Trophoblast cell (in vitro differentiated cells and primary cell): Measurements from ENCODE around the gene MYCN.
A peak's percentile ranks its signal among the peaks of the same experiment; 100 is the strongest.

ENCODE experiments used
- DNase-seq, 2 donors: peaks; one replicate each; pipeline ENCODE4 v3.0.0-alpha.2; 2016
- H2AFZ ChIP-seq: 2 replicates; pipeline ENCODE4 v1.6.1; 2013; ENCODE audit warnings: low read length, moderate library complexity, mild to moderate bottlenecking; ENCODE audit not compliant: insufficient read depth, poor library complexity
- H2AK5ac ChIP-seq: 2 replicates; pipeline ENCODE4 v1.6.1; 2013; ENCODE audit warnings: mild to moderate bottlenecking, low read length
- H2BK120ac ChIP-seq: 2 replicates; pipeline ENCODE4 v1.6.1; 2013; ENCODE audit warnings: low read length, mild to moderate bottlenecking, moderate library complexity; ENCODE audit not compliant: insufficient read depth, poor library complexity
- H2BK12ac ChIP-seq: 2 replicates; pipeline ENCODE4 v1.6.1; 2013; ENCODE audit warnings: mild to moderate bottlenecking, low read length, moderate library complexity
- H2BK5ac ChIP-seq: 2 replicates; pipeline ENCODE4 v1.6.1; 2013; ENCODE audit warnings: low read length, low read depth, moderate library complexity, mild to moderate bottlenecking; ENCODE audit not compliant: poor library complexity
- H3K14ac ChIP-seq: 2 replicates; pipeline ENCODE4 v1.6.1; 2013; ENCODE audit warnings: mild to moderate bottlenecking, low read length
- H3K18ac ChIP-seq: 2 replicates; pipeline ENCODE4 v1.6.1; 2013; ENCODE audit warnings: mild to moderate bottlenecking, low read length
- H3K23ac ChIP-seq: 2 replicates; pipeline ENCODE4 v1.6.1; 2013; ENCODE audit warnings: low read length
- H3K27ac ChIP-seq: 2 replicates; pipeline ENCODE4 v1.5.1; 2013; ENCODE audit warnings: low read depth, mild to moderate bottlenecking, inconsistent platforms, low read length, moderate library complexity
- H3K27me3 ChIP-seq: 2 replicates; pipeline ENCODE4 v1.6.1; 2013; ENCODE audit warnings: inconsistent platforms, mild to moderate bottlenecking, low read length, moderate library complexity; ENCODE audit not compliant: insufficient read depth
- H3K36me3 ChIP-seq, 2 experiments: 1 replicate in 1 of 2; 2 replicates in 1 of 2; pipeline ENCODE4 v1.6.1; 2013; ENCODE audit warnings: low read length in 2 of 2, mild to moderate bottlenecking in 2 of 2, moderate library complexity in 1 of 2; ENCODE audit not compliant: insufficient read depth in 2 of 2, control insufficient read depth in 1 of 2
- H3K4ac ChIP-seq: 2 replicates; pipeline ENCODE4 v1.6.1; 2013; ENCODE audit warnings: low read depth, mild to moderate bottlenecking, low read length, moderate library complexity
- H3K4me1 ChIP-seq, 2 experiments: 1 replicate in 1 of 2; 2 replicates in 1 of 2; pipeline ENCODE4 v1.6.1; 2013; ENCODE audit warnings: low read length in 2 of 2, mild to moderate bottlenecking in 2 of 2, moderate library complexity in 1 of 2; ENCODE audit not compliant: insufficient read depth in 2 of 2, control insufficient read depth in 1 of 2
- H3K4me2 ChIP-seq: 2 replicates; pipeline ENCODE4 v1.6.1; 2013; ENCODE audit warnings: inconsistent platforms, mild to moderate bottlenecking, low read length, moderate library complexity
- H3K4me3 ChIP-seq: 2 replicates; pipeline ENCODE4 v1.5.1; 2013; ENCODE audit warnings: mild to moderate bottlenecking, low read depth, low read length, inconsistent platforms
- H3K79me1 ChIP-seq: one replicate; pipeline ENCODE4 v1.6.1; 2013; ENCODE audit warnings: low read length
- H3K79me2 ChIP-seq: 2 replicates; pipeline ENCODE4 v1.6.1; 2013; ENCODE audit warnings: low read length, mild to moderate bottlenecking; ENCODE audit not compliant: control insufficient read depth, insufficient read depth, poor library complexity
- H3K9ac ChIP-seq: 2 replicates; pipeline ENCODE4 v1.6.1; 2013; ENCODE audit warnings: mild to moderate bottlenecking, low read length
- H3K9me3 ChIP-seq: 2 replicates; pipeline ENCODE4 v1.6.1; 2013; ENCODE audit warnings: low read depth, mild to moderate bottlenecking, control low read depth, inconsistent platforms, low read length; ENCODE audit not compliant: insufficient read depth
- H4K12ac ChIP-seq: 2 replicates; pipeline ENCODE4 v1.6.1; 2013; ENCODE audit warnings: low read depth, mild to moderate bottlenecking, low read length, moderate library complexity
- H4K8ac ChIP-seq: 2 replicates; pipeline ENCODE4 v1.6.1; 2013; ENCODE audit warnings: low read depth, mild to moderate bottlenecking, low read length, moderate library complexity
- H4K91ac ChIP-seq: one replicate; pipeline ENCODE4 v1.6.1; 2013; ENCODE audit warnings: low read depth, mild to moderate bottlenecking, low read length, moderate library complexity
- WGBS: extraction: QIAGEN DNeasy Blood & Tissue Kit; methylation state at CpG from one replicate; pipeline ENCODE4 v1.1.7; 2013; ENCODE audit warnings: missing lambda C conversion rate; ENCODE audit not compliant: insufficient read length, insufficient coverage; ENCODE audit errors: extremely low coverage; 5-methylcytosine and 5-hydroxymethylcytosine counted together

The MYCN gene

GRCh38 chr2:15906778-15907177 is 33.6 kb upstream of the MYCN start:
- Histone ChIP-seq H3K9me3 (no peaks in the 10 kb centered on the region), H3K27me3 (no peaks in the 10 kb centered on the region), H3K4me1 (no peaks in the 10 kb centered on the region), H2BK5ac (no peak overlapping the region), H3K14ac (peak overlapping the region; percentile 37), H4K8ac (peak overlapping the region; percentile 28), H4K12ac (no peak overlapping the region), H3K18ac (peak overlapping the region; percentile 30), H3K23ac (no peak overlapping the region), H3K79me1 (peaks cover 3% of the 10 kb centered on the region), H3K9ac (no peak overlapping the region), H3K4me2 (no peak overlapping the region), H2AFZ (no peak overlapping the region), H3K27ac (no peak overlapping the region), H3K4me3 (no peak overlapping the region), H2AK5ac (no peak overlapping the region), H4K91ac (peak overlapping the region; percentile 37), H2BK120ac (no peak overlapping the region), H3K36me3 (peaks cover 0 to 2% of the 10 kb centered on the region in 2 experiments), H3K79me2 (no peaks in the 10 kb centered on the region), H2BK12ac (no peak overlapping the region), H3K4ac (no peak overlapping the region)
- WGBS, result no CpG with 5 or more reads among the region's 5 CpGs
- DNase-seq, result peak in 1 of 2 donors; percentile 43

- Histone ChIP-seq H3K4me2 (no peak overlapping the region), H3K27me3 (no peaks in the 10 kb centered on the region), H4K8ac (no peak overlapping the region), H3K79me2 (no peaks in the 10 kb centered on the region), H2BK12ac (no peak overlapping the region), H3K4me1 (peaks cover 0 to 3% of the 10 kb centered on the region in 2 experiments), H4K91ac (no peak overlapping the region), H3K36me3 (peaks cover 0 to 2% of the 10 kb centered on the region in 2 experiments), H3K9me3 (no peaks in the 10 kb centered on the region), H3K14ac (no peak overlapping the region), H2AK5ac (no peak overlapping the region), H3K9ac (no peak overlapping the region), H3K23ac (no peak overlapping the region), H3K79me1 (peaks cover 3% of the 10 kb centered on the region), H4K12ac (no peak overlapping the region), H3K4ac (no peak overlapping the region), H3K4me3 (no peak overlapping the region), H2BK5ac (no peak overlapping the region), H2AFZ (no peak overlapping the region), H3K18ac (no peak overlapping the region), H2BK120ac (no peak overlapping the region), H3K27ac (no peak overlapping the region)
- peak in 1 of 2 donors; percentile 80 for DNase-seq
- WGBS, result no CpG with 5 or more reads among the region's 2 CpGs
These were observed 32.7 kb upstream of the MYCN start for GRCh38 chr2:15907461-15908324.

DNA sequence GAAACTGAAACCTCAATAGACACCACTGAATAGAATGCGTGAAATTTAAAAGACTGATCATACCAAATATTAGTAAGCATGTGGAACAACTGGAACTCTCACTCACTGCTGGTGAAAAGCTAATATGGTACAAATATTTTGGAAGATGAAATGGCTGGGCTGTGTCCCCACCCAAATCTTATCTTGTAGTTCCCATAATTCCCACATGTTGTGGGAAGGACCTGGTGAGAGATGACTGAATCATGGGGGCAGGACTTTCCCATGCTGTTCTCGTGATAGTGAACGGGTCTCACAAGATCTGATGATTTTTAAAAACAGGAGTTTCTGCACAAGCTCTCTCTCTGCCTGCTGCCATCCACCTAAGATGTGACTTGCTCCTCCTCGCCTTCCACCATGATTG is 32.0 kb upstream of the MYCN start:
- no CpG with 5 or more reads among the region's 4 CpGs for WGBS
- H3K4me1 ChIP-seq, result peaks cover 3 to 5% of the 10 kb centered on the region in 2 experiments
- no peak overlapping the region for H2BK120ac ChIP-seq

DNA sequence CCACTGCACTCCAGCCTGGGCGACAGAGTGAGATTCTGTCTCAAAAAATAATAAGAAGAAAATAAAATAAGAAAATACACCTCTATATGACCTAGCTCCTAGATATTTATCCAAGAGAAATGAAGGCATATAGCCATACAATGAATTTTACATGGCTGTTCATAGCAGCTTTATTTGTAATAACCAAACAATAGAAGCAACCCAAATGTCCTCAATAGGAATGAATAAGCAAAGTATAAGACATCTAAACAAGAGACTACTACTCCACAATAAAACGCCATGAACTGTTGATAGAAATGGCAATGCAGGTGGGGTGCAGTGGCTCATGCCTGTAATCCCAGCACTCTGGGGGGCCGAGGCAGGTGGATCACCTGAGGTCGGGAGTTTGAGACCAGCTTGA is 31.2 kb upstream of the MYCN start:
- Histone ChIP-seq H2BK120ac (no peak overlapping the region), H3K9ac (no peak overlapping the region)

More for the DNA sequence above, 32.0 kb upstream of the MYCN start:
- H3K9ac ChIP-seq, result no peak overlapping the region
- H2AK5ac ChIP-seq, result no peak overlapping the region
- H3K79me1 ChIP-seq, result peaks cover 6% of the 10 kb centered on the region
- H3K18ac ChIP-seq, result no peak overlapping the region
- H4K12ac ChIP-seq, result no peak overlapping the region
- H2AFZ ChIP-seq, result no peak overlapping the region
- H3K4me2 ChIP-seq, result no peak overlapping the region
- H3K14ac ChIP-seq, result no peak overlapping the region
- H4K8ac ChIP-seq, result no peak overlapping the region
- no peaks in the 10 kb centered on the region for H3K79me2 ChIP-seq
- no peaks in the 10 kb centered on the region for H3K9me3 ChIP-seq
- peaks cover 0 to 2% of the 10 kb centered on the region in 2 experiments for H3K36me3 ChIP-seq
- H3K23ac ChIP-seq, result no peak overlapping the region
- no peak overlapping the region for H4K91ac ChIP-seq
- H3K4ac ChIP-seq, result no peak overlapping the region
- no peak overlapping the region for H3K27ac ChIP-seq
- DNase-seq, result peak; percentile 89 to 94
- no peak overlapping the region for H2BK12ac ChIP-seq
- no peak overlapping the region for H2BK5ac ChIP-seq
- H3K27me3 ChIP-seq, result no peaks in the 10 kb centered on the region
- no peak overlapping the region for H3K4me3 ChIP-seq

More for the DNA sequence above, 31.2 kb upstream of the MYCN start:
- H4K91ac ChIP-seq, result no peak overlapping the region
- peaks cover 3 to 8% of the 10 kb centered on the region in 2 experiments for H3K4me1 ChIP-seq
- WGBS, result no CpG with 5 or more reads among the region's 4 CpGs
- no peak overlapping the region for H3K4me2 ChIP-seq
- H4K8ac ChIP-seq, result no peak overlapping the region
- H2AFZ ChIP-seq, result no peak overlapping the region
- H3K36me3 ChIP-seq, result peaks cover 0 to 2% of the 10 kb centered on the region in 2 experiments
- no peak overlapping the region for H3K27ac ChIP-seq
- no peak overlapping the region for H3K18ac ChIP-seq
- H2BK12ac ChIP-seq, result no peak overlapping the region
- no peak for DNase-seq
- H3K79me1 ChIP-seq, result peaks cover 9% of the 10 kb centered on the region
- H2AK5ac ChIP-seq, result no peak overlapping the region
- H3K27me3 ChIP-seq, result no peaks in the 10 kb centered on the region
- H3K79me2 ChIP-seq, result no peaks in the 10 kb centered on the region
- H3K4ac ChIP-seq, result no peak overlapping the region
- H3K14ac ChIP-seq, result no peak overlapping the region
- no peak overlapping the region for H4K12ac ChIP-seq
- no peak overlapping the region for H3K4me3 ChIP-seq
- H2BK5ac ChIP-seq, result no peak overlapping the region
- H3K23ac ChIP-seq, result no peak overlapping the region
- no peaks in the 10 kb centered on the region for H3K9me3 ChIP-seq
